ENCODE data around the gene BICC1.

- TF ChIP-seq EP300 (IDR thresholded peaks at IDR 0.05; ENCODE audit: borderline replicate concordance in 1 of 2, low read depth in 2 of 2, low read length in 2 of 2), result no peak
- no peak for TF ChIP-seq SIN3A (conservative IDR thresholded peaks at IDR 0.05 in 1 of 2, IDR thresholded peaks at IDR 0.05 in 1 of 2; ENCODE audit: low read depth in 1 of 2, low read length in 2 of 2)
- no peak for TF ChIP-seq ZNF274 (IDR thresholded peaks at IDR 0.05; ENCODE audit: borderline replicate concordance, extremely low read depth, low read length)
- TF ChIP-seq NRF1 (IDR thresholded peaks at IDR 0.05; ENCODE audit: low read depth, low read length), result no peak
- TF ChIP-seq GABPA (IDR thresholded peaks at IDR 0.05; ENCODE audit: borderline replicate concordance, insufficient read depth, low read length), result no peak
- no peak for TF ChIP-seq SP2 (IDR thresholded peaks at IDR 0.05; ENCODE audit: low read length)
- TF ChIP-seq, protein P1, sequence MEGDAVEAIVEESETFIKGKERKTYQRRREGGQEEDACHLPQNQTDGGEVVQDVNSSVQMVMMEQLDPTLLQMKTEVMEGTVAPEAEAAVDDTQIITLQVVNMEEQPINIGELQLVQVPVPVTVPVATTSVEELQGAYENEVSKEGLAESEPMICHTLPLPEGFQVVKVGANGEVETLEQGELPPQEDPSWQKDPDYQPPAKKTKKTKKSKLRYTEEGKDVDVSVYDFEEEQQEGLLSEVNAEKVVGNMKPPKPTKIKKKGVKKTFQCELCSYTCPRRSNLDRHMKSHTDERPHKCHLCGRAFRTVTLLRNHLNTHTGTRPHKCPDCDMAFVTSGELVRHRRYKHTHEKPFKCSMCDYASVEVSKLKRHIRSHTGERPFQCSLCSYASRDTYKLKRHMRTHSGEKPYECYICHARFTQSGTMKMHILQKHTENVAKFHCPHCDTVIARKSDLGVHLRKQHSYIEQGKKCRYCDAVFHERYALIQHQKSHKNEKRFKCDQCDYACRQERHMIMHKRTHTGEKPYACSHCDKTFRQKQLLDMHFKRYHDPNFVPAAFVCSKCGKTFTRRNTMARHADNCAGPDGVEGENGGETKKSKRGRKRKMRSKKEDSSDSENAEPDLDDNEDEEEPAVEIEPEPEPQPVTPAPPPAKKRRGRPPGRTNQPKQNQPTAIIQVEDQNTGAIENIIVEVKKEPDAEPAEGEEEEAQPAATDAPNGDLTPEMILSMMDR (IDR thresholded peaks at IDR 0.05; ENCODE audit: control extremely low read depth in 1 of 3, insufficient read depth in 1 of 3, low read depth in 1 of 3, low read length in 3 of 3), result no peak
- no peak for TF ChIP-seq RFX5 (IDR thresholded peaks at IDR 0.05; ENCODE audit: borderline replicate concordance, low read depth, low read length)
- no peak for TF ChIP-seq CEBPB (IDR thresholded peaks at IDR 0.05; ENCODE audit: low read depth, low read length)
- TF ChIP-seq MAX (IDR thresholded peaks at IDR 0.05), result no peak
- TF ChIP-seq JUND (IDR thresholded peaks at IDR 0.05; ENCODE audit: low read length), result no peak
- TF ChIP-seq TBP (IDR thresholded peaks at IDR 0.05; ENCODE audit: low read depth, low read length), result no peak
These were observed 57.6 kb downstream of the BICC1 start for GRCh38 chr10:58570307-58570723.
